Endothelial cell of umbilical vein (primary cell): ENCODE results near the gene HOXB3. TPM values are rescaled to one million over a fixed set of nuclear protein-coding genes. Genes with fewer than 3 reads are reported as not detected.

Source experiments
- BruUV-seq: library from RNA; stranded (reverse); fragments of 400-500 nt; replicated peaks from 2 replicates; lab custom pipeline; 2021; lab: Mats Ljungman, UMichigan
- CTCF ChIA-PET: fragments of 300-600, 350-600 bp; sonication (Branson Sonifier 250); formaldehyde crosslinking; loops from one replicate; lab custom pipeline; 2021; ENCODE audit warnings: antibody characterized with exemption, inconsistent platforms; lab: Charles Lee
- POLR2A ChIA-PET: fragments of 300-600, 350-600 bp; sonication (Branson Sonifier 250); formaldehyde crosslinking; loops from one replicate; lab custom pipeline; 2021; ENCODE audit warnings: antibody characterized with exemption, inconsistent platforms; lab: Charles Lee
- DNase-seq: peaks from one replicate; pipeline ENCODE4 v3.0.0-alpha.2; 2011; ENCODE audit warnings: low read depth, low spot score
- FAIRE-seq: peaks from 2 replicates; lab custom pipeline; 2011; peaks lifted over from hg19 to GRCh38; lab: Jason Lieb, UNC
- H2AFZ ChIP-seq: 2 replicates; pipeline ENCODE4 v1.6.0; 2012; ENCODE audit warnings: low read depth, low read length, control low read depth, inconsistent platforms
- H3K27ac ChIP-seq: 2 replicates; pipeline ENCODE4 v1.5.1; 2011; ENCODE audit warnings: low read depth, mild to moderate bottlenecking, control low read depth, low read length, moderate library complexity; ENCODE audit not compliant: insufficient read depth
- H3K27me3 ChIP-seq, 2 experiments: 2 replicates each; pipeline versions ENCODE4 v1.6.0 to v1.6.1; 2011; ENCODE audit warnings: low read length in 2 of 2, mixed read lengths in 1 of 2; ENCODE audit not compliant: control insufficient read depth in 2 of 2, insufficient read depth in 2 of 2
- H3K36me3 ChIP-seq, 2 experiments: 2 replicates in 1 of 2; 3 replicates in 1 of 2; pipeline ENCODE4 v1.5.1; 2011; ENCODE audit warnings: low read length in 2 of 2, mild to moderate bottlenecking in 1 of 2, moderate library complexity in 1 of 2; ENCODE audit not compliant: control insufficient read depth in 2 of 2, insufficient read depth in 2 of 2; ENCODE audit errors: extremely low read depth in 1 of 2
- H3K4me1 ChIP-seq: 3 replicates; pipeline ENCODE4 v1.5.1; 2011; ENCODE audit warnings: mild to moderate bottlenecking, low read length; ENCODE audit not compliant: control insufficient read depth, insufficient read depth; ENCODE audit errors: extremely low read depth
- H3K4me2 ChIP-seq: 2 replicates; pipeline ENCODE4 v1.6.1; 2011; ENCODE audit warnings: low read length, control low read depth, mixed read lengths; ENCODE audit not compliant: insufficient read depth
- H3K4me3 ChIP-seq, 3 experiments: fragments of 200-600 bp in 1 of 3; sonication (generic), shearing (Covaris generic) in 1 of 3; replicated peaks in 1 of 3; 2 replicates each; pipeline ENCODE4 v1.5.1; 2011 to 2016; ENCODE audit warnings: control low read depth in 3 of 3, low read length in 3 of 3, mild to moderate bottlenecking in 2 of 3, inconsistent platforms in 1 of 3, low read depth in 1 of 3, moderate library complexity in 1 of 3; ENCODE audit not compliant: insufficient read depth in 1 of 3
- H3K79me2 ChIP-seq: 2 replicates; pipeline ENCODE4 v1.6.0; 2012; ENCODE audit warnings: low read length, inconsistent platforms; ENCODE audit not compliant: control insufficient read depth, insufficient read depth
- H3K9ac ChIP-seq: replicated peaks from 2 replicates; pipeline ENCODE3; 2011; ENCODE audit warnings: low read length, control low read depth; ENCODE audit not compliant: insufficient read depth; ENCODE audit errors: extremely low read depth
- H3K9me1 ChIP-seq: replicated peaks from 3 replicates; pipeline ENCODE4 v1.6.0; 2011; ENCODE audit warnings: mild to moderate bottlenecking, low read length; ENCODE audit not compliant: control insufficient read depth, insufficient read depth; ENCODE audit errors: extremely low read depth
- H3K9me3 ChIP-seq: replicated peaks from 2 replicates; pipeline ENCODE4 v1.5.1; 2012; ENCODE audit warnings: low read length, inconsistent platforms; ENCODE audit not compliant: control insufficient read depth, insufficient read depth
- H4K20me1 ChIP-seq: replicated peaks from 2 replicates; pipeline ENCODE3; 2011; ENCODE audit warnings: mild to moderate bottlenecking, low read length; ENCODE audit not compliant: control insufficient read depth, insufficient read depth; ENCODE audit errors: extremely low read depth
- CTCF ChIP-seq, 2 donors: IDR thresholded peaks; 1 replicate in 1 of 2; 2 replicates in 1 of 2; pipeline ENCODE4 v1.5.1; 2011; ENCODE audit warnings: low read length in 2 of 2, mild to moderate bottlenecking in 2 of 2, moderate library complexity in 2 of 2, control low read depth in 1 of 2, inconsistent platforms in 1 of 2, low read depth in 1 of 2; ENCODE audit not compliant: insufficient read depth in 1 of 2; ENCODE audit errors: extremely low read depth in 1 of 2
- EZH2 ChIP-seq: IDR thresholded peaks from 2 replicates; pipeline ENCODE4 v1.6.1; 2012; ENCODE audit warnings: borderline replicate concordance, low read depth, mild to moderate bottlenecking, moderate library complexity, low read length, inconsistent platforms; ENCODE audit not compliant: severe bottlenecking
- FOS ChIP-seq: IDR thresholded peaks from 2 replicates; pipeline ENCODE4 v1.6.1; 2011; ENCODE audit warnings: mild to moderate bottlenecking, low read length, moderate library complexity, borderline replicate concordance; ENCODE audit not compliant: insufficient read depth
- GATA2 ChIP-seq: IDR thresholded peaks from 2 replicates; pipeline ENCODE4 v1.7.0; 2011; ENCODE audit warnings: low read depth, mild to moderate bottlenecking, moderate library complexity, mixed read lengths, low read length; ENCODE audit not compliant: insufficient read length, insufficient read depth
- JUN ChIP-seq: IDR thresholded peaks from 2 replicates; pipeline ENCODE4 v1.6.1; 2011; ENCODE audit warnings: borderline replicate concordance, low read depth; ENCODE audit not compliant: insufficient read length, insufficient read depth
- MAX ChIP-seq: IDR thresholded peaks from 2 replicates; pipeline ENCODE4 v1.6.1; 2011; ENCODE audit not compliant: insufficient read depth, insufficient read length
- MYC ChIP-seq: IDR thresholded peaks from one replicate; pipeline ENCODE4 v1.6.1; 2011; ENCODE audit warnings: mild to moderate bottlenecking, low read depth, low read length
- POLR2A ChIP-seq: IDR thresholded peaks from 2 replicates; pipeline ENCODE4 v1.6.1; 2012; ENCODE audit warnings: low read depth, mild to moderate bottlenecking, control low read depth, low read length
- POLR2AphosphoS5 ChIP-seq: IDR thresholded peaks from 2 replicates; pipeline ENCODE4 v1.6.1; 2012; ENCODE audit warnings: low read depth, mild to moderate bottlenecking, control low read depth, low read length, moderate library complexity; ENCODE audit not compliant: insufficient read depth
- dilution Hi-C: fragments of 300-500 bp; cut with MboI; formaldehyde crosslinking; loops from one replicate; pipeline ENCODE4 v1.15.0; 2019; ENCODE audit warnings: low sequenced_read_pairs; ENCODE audit not compliant: extremely low pct_ligation_motif_present
- intact Hi-C: fragments of 100-400 bp; cut with micrococcal nuclease; formaldehyde crosslinking; loops from one replicate; pipeline ENCODE4 v1.10.0; 2022
- polyA plus RNA-seq, 4 experiments: library from polyadenylated mRNA; depleted of rRNA in 3 of 4; stranded (reverse) in 3 of 4; unstranded in 1 of 4; fragments of >200 nt; gene quantifications; 2 replicates each; pipeline versions ENCODE4 v1.2.1 to v1.2.3, GENCODE V29; 2011 to 2012; ENCODE audit warnings: missing spikeins in 1 of 4
- total RNA-seq: library from RNA; stranded (reverse); gene quantifications from 2 replicates; pipeline ENCODE4 v1.2.3, GENCODE V29; 2021

Gene HOXB3
- total and polyA plus RNA-seq, 2 donors (not counting 3 experiments of a cell fraction or from before 2014, with no cell fraction given) = 29.6 to 56.6 TPM

DNA sequence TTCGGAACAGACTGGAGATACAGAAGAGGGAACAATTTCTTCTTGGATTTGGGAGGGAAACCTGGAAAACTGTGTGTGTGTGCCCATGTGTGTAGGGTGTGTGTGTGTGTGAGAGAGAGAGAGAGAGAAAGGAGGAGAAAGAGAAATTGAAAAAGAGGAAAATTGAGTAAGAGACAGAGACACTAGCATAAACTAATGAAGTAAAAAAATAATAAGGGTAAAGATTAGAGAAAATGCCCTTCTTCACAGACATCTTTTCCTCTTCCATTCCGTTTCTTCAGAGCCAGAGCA is 31.3 kb downstream of the HOXB3 start:
- dilution Hi-C loops = no loop called here
- no peak overlapping the region for H3K4me2 ChIP-seq
- ChIA-PET POLR2A (no interaction called here), CTCF (interaction anchor here (1.2 kb wide), 1 partner anchor 11 kb away, joined by 4 read pairs; no protein-coding TSS in a partner anchor)
- no peak overlapping the region for H2AFZ ChIP-seq
- H4K20me1 ChIP-seq = no peaks in the 10 kb centered on the region
- peaks cover 34% of the 10 kb centered on the region for H3K4me1 ChIP-seq
- H3K9me3 ChIP-seq = no peaks in the 10 kb centered on the region
- intact Hi-C loops = no loop called here
- TF ChIP-seq FOS (no peak), JUN (no peak), POLR2AphosphoS5 (no peak), MYC (no peak), EZH2 (no peak), GATA2 (no peak), POLR2A (no peak), CTCF (IDR thresholded peaks at IDR 0.05; ENCODE audit: extremely low read depth in 1 of 2, insufficient read depth in 1 of 2, low read depth in 1 of 2, low read length in 2 of 2) (no peak), MAX (no peak)
- no peak overlapping the region for H3K27ac ChIP-seq
- peaks cover 0 to 5% of the 10 kb centered on the region in 2 experiments for H3K36me3 ChIP-seq
- H3K27me3 ChIP-seq = no peaks in the 10 kb centered on the region
- H3K9me1 ChIP-seq = no peaks in the 10 kb centered on the region
- H3K9ac ChIP-seq = no peak overlapping the region
- H3K4me3 ChIP-seq = no peak overlapping the region
- no peak for DNase-seq
- peaks cover 69% of the 10 kb centered on the region for H3K79me2 ChIP-seq
- FAIRE-seq = no peak
- no TSS peak for BruUV-seq
